NCI-H1417 treated with DMSO at 0.1 percent for 48 hours (cell line): ENCODE results near the gene UGT2B15.
"Not testable (repeated sequence)": the region's sequence is repeated elsewhere in the genome, so short reads cannot be mapped to it uniquely, and the experiment has no call there.

ENCODE experiments used
- DNase-seq: peaks from one replicate; lab custom pipeline; 2025; lab: John Stamatoyannopoulos, UW

Gene UGT2B15

DNA sequence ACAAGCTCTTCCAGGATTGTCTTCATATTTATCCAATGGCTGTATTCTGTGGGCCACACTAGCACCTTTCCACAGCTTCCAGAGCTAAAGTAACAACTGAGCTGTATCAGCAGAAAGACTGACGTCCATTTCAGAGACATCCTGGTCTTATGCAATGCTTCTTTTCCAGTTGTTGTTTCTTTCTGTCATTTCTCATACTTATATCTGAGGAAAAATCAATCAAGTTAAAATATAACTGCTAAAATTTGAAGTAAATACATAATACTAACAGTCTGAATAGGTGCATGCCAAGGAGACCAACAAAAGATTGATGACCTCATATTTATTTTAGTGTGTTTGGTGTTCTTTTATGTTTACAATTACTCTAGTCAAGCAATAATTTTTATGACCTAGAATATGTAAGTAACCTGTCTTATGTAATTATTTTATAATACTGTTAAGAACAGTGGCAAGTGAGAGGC, at the start of gene UGT2B15:
Gene UGT2B15 (minus strand): TSS at position 174 of the 461 bp plus-strand sequence. CDS start 34 bp downstream, at position 140.
- DNase-seq, result not testable (repeated sequence)

DNA sequence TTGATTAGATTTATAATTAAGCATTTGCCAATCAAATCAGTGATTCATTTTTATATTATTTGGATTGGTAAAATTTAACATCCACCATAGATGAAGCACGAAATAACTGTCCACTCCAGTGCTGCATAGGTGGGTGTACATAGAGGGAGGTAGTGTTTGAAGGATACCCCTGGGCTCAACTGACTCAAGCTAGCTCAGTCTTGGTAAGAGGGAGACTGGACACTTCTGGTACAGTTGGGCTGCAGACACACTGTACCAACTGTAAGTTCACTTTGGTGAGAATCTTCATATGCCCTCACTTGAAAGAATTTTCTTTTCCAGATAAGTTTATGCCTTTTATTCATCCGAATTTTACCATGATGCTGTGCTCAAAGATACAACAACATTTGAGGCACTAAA, 48.6 kb upstream of the UGT2B15 start:
- DNase-seq, result no peak

DNA sequence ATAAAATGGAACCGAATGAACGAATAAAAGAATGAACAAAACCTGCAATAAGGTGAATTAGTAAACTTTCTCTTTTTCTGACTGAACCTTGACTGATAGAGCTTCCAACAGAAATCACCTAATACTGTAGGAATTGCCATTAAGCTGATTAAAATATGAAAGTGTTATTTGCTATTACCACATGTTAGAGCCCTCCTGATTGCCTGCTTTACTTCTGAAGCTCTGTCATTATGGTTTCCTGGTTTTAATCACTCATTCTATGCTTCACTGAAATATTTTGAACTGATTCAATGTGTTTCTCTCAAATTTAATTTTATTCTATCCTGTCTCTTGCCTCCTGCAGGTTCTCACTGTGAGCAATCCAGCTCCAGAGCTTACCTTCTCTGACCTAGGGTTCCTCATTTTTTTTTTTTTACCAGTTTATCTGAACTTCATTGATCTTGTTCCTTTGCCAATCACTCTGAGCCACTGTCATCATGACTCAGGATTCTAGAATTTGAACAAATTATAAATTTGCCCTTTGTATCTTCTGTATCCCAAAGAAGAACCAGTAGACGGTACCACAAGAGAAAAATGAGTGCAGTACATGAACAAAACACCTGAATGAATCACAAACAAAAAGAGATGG, 48.1 kb upstream of the UGT2B15 start:
- DNase-seq, result no peak

DNA sequence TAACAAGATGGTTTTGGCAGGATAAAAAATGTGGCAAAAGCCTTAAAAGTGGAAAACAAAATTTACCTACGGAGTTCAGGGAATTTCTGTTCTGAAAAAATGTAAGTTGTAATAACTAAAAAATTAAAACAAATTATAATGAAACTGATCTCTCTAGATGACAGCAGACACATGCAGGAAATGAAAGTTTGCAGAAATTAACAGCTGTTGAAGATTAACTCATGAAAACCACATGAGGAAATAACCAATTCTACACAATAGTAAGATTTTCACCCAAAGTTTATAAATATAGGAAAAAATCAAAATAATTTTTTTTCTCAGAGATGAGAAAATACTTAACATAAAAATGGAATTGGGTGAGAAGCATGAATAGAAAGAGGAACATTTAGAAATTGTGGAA, 47.5 kb upstream of the UGT2B15 start:
- DNase-seq, result no peak

DNA sequence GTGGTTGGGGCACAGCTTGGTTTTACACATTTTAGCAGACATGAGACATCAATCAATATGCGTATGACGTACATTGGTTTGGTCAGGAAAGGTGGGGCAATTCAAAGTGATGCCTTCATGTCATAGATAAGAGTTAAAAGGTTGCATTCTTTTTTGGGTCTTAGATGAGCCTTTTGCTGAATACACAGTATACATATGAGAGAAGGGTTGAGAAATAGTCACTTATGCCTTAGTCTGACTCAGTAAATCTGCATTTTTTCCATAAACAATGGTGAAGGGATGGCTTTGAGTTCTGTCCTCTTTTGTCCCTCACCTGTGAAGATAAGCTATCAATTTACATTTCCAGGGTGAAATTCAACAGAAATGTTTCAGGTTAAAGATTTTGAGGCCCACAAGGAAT, 43.9 kb upstream of the UGT2B15 start:
- DNase-seq, result no peak

DNA sequence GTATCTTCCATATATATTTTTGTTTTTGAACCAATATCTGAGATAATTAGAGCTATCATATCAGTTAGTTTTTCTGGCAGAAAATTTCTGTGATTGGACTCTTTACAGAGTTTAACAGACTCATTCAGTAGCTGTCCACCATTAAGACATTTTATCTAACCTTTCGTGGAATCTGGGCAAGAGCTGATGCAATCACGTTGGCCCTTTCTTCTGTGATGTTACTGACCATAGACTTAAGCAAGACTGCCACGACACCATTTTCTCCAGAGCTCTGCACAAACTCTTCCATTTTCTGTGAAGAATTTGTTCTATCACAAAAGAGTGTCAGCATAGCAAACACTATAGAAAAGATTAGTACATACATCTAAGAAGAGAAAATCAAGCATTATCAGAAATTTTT, 41.8 kb upstream of the UGT2B15 start:
- no peak for DNase-seq

DNA sequence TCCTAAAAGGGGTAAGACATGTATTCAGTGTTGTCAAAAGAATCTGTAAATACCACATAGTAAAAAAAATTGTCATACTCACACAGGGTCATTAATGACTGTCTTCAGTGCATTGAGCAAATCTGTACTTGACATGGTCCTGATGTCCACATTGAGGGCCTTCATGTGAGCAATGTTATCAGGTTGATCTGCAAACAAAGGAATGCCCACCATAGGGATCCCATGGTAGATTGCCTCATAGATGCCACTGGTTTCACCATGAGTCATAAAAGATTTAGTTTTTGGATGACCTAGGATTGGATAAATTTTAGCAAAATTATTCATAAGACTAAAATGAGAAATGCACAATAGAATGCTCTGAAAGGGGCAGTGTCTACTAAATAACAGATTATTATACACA, 38.1 kb upstream of the UGT2B15 start:
- no peak for DNase-seq

DNA sequence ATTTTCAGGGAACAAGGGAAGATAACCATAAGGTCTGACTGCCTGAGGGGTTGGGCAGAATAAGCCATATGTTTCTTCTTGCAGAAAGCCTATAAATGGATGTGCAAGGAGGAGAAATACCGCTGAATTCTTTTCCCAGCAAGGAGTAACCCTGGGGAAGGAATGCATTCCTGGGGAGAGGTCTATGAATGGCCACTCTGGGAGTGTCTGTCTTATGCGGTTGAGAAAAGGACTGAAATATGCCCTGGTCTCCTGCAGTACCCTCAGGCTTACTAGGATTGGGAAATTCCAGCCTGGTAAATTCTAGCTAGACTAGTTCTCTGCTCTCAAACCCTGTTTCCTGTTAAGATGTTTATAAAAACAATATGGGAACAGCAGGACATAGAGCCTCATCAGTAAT, 32.7 kb upstream of the UGT2B15 start:
- not testable (repeated sequence) for DNase-seq

DNA sequence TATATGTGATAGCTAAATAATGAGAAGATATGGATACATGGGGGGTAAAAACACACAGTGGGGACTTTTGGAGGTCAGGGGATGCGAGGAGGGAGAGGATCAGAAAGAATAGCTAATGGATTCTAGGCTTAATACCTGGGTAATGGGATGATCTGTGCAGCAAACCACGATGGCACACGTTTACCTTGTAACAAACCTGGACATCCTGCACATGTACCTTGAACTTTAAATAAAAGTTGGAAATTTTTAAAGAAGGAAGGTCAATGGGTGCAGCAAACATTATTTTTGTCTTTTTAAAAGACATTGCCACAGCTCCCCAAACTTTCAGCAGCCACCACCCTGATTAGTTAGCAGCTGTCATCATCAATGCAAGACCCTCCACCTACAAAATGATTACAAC, 29.7 kb upstream of the UGT2B15 start:
- no peak for DNase-seq

DNA sequence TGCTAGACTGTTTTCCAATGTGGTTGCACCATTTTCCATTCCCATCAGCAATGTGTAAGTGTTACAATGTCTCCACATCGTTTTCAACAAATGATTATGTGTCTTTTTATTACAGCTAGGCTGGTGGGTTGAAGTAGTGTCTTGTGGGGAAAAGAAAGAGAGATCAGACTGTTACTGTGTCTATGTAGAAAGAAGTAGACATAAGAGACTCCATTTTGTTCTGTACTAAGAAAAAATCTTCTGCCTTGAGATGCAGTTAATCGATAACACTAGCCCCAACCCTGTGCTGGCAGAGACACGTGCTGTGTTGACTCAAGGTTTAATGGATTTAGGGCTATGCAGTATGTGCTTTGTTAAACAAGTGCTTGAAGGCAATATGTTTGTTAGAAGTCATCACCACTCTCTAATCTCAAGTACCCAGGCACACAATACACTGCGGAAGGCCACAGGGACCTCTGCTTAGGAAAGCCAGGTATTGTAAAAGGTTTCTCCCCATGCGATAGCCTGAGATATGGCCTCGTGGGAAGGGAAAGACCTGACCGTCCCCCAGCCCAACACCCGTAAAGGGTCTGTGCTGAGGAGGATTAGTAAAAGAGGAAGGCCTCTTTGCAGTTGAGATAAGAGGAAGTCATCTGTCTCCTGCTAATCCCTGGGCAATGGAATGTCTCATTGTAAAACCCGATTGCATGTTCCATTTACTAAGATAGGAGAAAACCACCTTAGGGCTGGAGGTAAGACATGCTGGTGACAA, 23.0 kb upstream of the UGT2B15 start:
- no peak for DNase-seq

DNA sequence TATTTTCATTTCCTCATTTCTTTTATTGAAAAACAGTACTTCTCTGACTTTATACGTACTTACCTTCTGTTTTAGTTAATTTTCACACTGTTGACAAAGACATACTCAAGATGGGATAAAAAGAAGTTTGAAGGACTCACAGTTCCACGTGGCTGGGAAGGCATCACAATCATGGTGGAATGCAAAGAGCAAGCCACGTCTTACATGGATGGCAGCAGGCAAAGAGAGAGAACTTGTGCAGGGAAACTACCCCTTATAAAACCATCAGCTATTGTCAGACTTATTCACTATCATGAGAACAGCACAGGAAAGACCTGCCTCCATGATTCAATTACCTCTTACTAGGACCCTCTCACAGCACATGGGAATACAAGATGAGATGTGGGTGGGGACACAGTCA, 20.7 kb upstream of the UGT2B15 start:
- DNase-seq, result no peak

DNA sequence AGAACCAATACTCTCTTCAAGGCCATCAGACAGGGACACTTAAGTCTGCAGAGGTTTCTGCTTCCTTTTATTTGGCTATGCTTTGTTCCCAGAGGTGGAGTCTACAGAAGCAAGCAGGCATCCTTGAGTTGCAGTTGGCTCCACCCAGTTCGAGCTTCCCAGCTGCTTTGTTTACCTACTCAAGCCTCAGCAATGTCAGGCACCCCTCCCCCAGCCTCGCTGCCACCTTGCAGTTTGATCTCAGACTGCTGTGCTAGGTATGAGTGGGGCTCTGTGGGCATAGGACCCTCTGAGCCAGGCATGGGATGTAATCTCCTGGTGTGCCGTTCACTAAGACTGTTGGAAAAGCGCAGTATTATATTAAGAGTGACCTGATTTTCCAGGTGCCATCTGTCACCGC, 12.6 kb upstream of the UGT2B15 start:
- no peak for DNase-seq

DNA sequence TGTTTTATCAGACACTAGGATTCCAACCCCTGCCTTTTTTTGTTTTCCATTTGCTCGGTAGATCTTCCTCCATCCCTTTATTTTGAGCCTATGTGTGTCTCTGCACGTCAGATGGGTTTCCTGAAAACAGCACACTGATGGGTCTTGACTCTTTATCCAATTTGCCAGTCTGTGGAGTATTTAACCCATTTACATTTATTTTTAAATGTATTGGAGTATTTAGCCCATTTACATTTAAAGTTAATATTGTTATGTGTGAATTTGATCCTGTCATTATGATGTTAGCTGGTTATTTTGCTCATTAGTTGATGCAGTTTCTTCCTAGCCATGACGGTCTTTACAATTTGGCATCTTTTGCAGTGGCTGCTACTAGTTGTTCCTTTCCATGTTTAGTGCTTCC, 10.8 kb upstream of the UGT2B15 start:
- not testable (repeated sequence) for DNase-seq

DNA sequence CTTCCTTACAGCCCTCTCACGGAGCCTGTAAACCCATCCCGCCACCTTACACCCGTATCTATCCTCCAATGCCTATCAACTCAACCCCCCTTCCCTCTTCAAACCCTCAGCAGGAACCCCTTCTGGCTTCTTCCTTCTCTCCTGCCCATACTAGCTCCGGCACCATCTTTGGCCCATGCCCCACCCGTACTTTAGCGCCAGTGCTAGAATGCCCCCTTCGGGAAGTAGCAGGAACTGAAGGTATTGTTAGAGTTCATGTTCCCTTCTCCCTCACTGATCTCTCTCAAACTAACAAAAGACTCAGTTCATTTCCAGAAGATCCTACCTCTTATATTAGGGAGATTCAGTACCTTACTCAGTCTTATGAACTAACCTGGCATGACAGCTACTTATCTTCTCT, 2.7 kb upstream of the UGT2B15 start:
- DNase-seq, result no peak

DNA sequence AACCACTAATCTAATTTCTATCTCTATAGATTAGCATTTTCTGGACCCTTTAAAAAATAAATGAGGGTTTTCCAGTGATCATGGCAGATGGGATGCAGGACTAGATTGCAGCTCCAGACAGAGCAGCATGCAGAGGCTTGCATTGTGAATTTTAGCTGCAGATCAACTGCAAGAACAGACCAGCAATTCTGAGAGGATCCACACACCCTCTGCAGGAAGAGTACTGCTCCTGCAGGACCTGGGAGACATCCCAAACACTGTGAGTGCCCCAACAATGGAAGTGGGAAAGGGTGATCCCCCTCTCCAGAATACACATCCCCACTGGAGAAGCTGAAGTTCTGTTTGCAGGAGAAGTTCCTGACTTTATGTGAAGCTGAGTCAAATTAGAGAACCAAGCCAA, 765 bp upstream of the UGT2B15 start:
- not testable (repeated sequence) for DNase-seq

DNA sequence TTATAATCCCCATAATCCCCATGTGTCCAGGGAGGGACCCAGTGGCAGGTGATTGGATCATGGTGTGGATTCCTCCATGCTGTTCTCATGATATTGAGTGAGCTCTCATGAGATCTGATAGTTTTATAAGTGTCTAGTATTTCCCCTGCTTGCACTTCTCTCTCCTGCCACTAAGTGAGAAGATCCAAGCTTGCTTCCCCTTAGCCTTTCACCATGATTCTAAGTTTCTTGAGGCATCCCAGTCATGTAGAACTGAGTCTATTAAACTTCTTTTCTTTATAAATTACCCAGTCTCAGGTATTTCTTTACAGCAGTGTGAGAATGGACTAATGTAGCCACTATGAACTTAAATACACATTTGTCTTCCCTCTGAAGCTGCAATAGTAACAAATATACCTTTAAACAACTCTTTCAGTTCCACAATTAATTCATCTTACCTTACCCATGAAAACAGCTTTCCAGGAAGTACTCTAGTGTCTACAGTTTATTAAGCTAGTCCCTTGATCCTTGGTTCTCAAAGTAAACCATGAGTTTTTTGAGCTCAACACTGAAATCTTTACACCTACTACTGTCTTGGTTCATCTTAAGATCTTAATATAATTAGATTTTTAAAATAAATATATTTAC, 1.8 kb downstream of the UGT2B15 start:
- not testable (repeated sequence) for DNase-seq

DNA sequence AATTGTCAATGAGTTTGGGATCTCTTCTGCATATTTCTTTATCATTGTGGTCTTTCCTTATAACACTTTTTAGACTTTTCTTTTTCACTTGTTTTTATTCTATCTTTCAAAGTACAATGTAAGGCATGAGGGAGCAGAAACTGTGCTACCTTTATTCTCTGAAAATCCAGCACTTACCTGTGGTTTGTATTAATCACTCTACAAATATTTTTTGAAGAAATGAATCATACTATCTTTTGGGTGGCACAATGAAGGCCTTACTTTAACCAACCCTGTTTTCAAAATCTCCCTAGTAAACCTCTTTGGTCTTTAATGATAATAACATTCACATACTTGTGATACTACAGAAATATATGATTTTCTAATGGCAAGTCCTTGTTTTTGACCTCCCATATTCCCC, 2.9 kb downstream of the UGT2B15 start:
- not testable (repeated sequence) for DNase-seq

DNA sequence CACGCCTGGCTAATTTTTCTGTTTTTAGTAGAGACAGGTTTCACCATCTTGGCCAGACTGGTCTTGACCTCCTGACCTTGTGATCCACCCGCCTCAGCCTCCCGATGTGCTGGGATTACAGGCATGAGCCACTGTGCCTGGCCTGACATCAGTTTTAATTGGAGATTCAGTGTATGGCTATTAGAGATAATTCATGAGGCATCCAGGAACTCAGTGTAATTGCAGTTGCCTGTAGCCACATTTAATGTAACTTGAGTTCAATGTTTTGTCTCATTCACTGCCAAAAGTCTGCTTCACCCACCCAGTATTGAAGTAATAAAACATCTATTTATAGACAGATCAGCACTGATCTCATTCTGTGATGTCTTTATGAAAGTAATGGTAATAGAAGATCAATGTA, 5.7 kb downstream of the UGT2B15 start:
- not testable (repeated sequence) for DNase-seq

DNA sequence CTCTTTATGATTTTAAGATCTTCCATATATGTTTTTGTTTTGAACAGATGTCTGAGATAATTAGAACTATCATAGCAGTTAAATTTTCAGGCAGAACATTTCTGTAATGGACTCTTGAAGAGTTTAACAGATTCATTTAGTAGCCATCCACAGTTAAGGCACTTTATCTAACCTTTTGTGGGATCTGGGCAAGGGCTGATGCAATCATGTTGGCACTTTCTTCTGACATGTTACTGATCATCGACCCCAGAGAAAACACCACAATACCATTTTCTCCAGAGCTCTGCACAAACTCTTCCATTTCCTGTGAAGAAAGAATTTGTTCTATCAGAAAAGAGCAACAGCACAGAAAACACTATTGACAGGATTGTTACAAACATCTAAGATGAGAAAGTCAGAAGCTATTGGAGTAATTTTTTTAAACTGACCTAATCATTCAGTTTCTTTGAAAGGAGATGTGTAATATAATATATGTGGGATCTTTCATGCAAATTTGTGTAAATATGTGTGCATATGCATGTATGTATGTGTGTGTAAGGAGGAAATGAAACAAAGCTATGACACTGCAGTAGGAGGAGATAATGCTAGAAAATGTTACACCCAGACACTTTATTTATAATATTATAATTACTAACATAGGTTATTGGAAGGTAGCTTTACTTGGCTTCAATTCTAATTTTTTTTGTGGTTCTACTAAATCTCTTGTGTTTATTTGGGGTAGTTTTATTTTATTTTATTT, 7.4 kb downstream of the UGT2B15 start:
- not testable (repeated sequence) for DNase-seq

DNA sequence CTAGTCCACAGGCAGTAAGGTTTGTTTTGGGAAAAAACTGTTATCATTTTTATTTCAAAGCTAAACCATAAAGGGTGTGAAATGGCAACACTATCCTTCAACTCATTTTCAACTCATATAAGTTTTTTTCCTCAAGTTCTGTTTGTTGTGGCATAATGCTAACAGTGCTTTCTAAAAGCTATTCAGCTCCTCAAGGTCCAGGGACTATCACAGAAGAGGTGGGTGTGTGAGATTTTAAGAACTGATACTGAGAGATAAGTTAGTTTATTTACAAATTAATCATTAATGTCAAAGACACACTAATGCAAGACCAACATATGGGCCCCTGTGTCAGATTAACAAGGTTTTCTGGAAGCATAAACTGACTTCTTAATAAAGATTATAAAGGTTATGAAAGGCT, 11.8 kb downstream of the UGT2B15 start:
- no peak for DNase-seq

DNA sequence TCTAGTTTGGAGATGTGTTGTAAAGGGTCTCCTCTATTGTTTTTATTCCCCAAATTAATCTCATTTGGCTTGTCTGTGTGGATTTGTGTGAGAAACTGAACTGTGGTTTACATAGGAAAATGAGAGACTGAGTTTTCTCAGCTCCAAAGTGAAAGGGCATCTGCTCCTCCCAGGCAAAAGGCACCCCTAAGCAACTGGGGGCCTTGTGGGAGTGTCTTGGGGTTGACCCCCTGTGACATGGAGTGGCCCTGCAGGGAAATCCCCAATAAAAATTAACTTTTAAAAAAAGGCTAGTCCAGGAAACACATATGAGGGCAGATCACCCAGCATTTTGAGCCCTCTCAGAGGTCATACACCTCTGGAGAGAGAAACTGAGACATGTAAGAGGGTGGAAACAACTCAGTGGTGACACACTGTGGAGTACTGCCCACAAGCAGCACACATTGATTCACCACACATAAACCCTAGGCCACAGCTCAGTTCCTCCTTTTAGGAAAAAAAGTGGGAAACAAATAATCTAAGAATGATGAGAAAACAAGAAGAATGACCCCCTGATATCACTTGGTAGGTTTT, 13.3 kb downstream of the UGT2B15 start:
- not testable (repeated sequence) for DNase-seq

DNA sequence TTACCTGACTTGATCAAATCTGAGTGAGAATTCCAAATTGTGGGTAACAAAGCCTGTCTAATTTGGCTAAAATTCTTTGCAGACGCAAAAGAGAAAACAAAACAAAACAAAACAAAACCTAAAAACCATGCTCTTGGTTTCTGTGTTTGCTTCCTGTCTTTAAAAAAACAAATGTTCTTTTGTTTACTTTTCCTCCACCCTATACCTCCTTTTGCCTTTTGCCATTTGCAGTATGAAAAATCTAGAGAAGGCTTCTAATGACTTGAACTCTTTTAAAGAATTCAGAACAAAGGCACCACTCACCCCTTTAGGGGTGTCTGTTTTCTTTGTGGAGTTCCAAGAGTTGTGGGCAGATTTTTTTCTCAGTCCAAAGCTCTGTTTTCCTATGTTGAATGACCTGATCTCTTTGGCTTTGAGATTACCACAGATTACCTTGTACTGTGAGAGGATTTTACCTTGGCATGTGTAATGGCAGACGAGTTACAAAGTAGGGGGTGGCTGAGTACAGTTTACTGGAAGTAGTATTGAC, 13.9 kb downstream of the UGT2B15 start:
- DNase-seq, result not testable (repeated sequence)
